Common myeloid progenitor, CD34-positive (primary cell): Measurements from ENCODE around the gene UPP2.

ENCODE experiments used
- CTCF ChIA-PET: fragments of 350-600 bp; sonication (Branson Sonifier 250); formaldehyde crosslinking; loops from one replicate; lab custom pipeline; 2021; ENCODE audit warnings: antibody characterized with exemption; lab: Charles Lee
- POLR2A ChIA-PET: fragments of 350-600 bp; sonication (Branson Sonifier 250); formaldehyde crosslinking; loops from one replicate; lab custom pipeline; 2021; ENCODE audit warnings: antibody characterized with exemption; lab: Charles Lee
- DNase-seq, 3 donors: peaks; one replicate each; pipeline versions ENCODE4 v3.0.0 to v3.0.0-alpha.2; 2013
- H3K27ac ChIP-seq, 2 experiments: 1 replicate in 1 of 2; 2 replicates in 1 of 2; pipeline ENCODE4 v1.7.0; 2013; ENCODE audit warnings: inconsistent platforms in 2 of 2, low read length in 2 of 2, mild to moderate bottlenecking in 2 of 2, low read depth in 1 of 2, moderate library complexity in 1 of 2; ENCODE audit not compliant: severe bottlenecking in 2 of 2, insufficient read depth in 1 of 2, poor library complexity in 1 of 2
- H3K27me3 ChIP-seq, 5 experiments: replicated peaks in 2 of 5; 1 replicate in 3 of 5; 2 replicates in 2 of 5; pipeline versions ENCODE4 v1.6.1 to v1.7.0; 2013; ENCODE audit warnings: low read length in 4 of 5, mild to moderate bottlenecking in 2 of 5, moderate library complexity in 2 of 5, inconsistent platforms in 1 of 5; ENCODE audit not compliant: insufficient read depth in 5 of 5, control insufficient read depth in 4 of 5
- H3K36me3 ChIP-seq, 4 experiments: 1 replicate in 2 of 4; 2 replicates in 2 of 4; pipeline versions ENCODE4 v1.6.1 to v1.7.0; 2013; ENCODE audit warnings: low read length in 3 of 4, control low read depth in 1 of 4, mild to moderate bottlenecking in 1 of 4; ENCODE audit not compliant: control insufficient read depth in 4 of 4, insufficient read depth in 4 of 4
- H3K4me1 ChIP-seq, 4 experiments: 1 replicate in 3 of 4; 2 replicates in 1 of 4; pipeline versions ENCODE4 v1.6.1 to v1.7.1; 2013; ENCODE audit warnings: low read length in 3 of 4, mild to moderate bottlenecking in 3 of 4, control low read depth in 1 of 4, inconsistent platforms in 1 of 4, moderate library complexity in 1 of 4; ENCODE audit not compliant: control insufficient read depth in 4 of 4, insufficient read depth in 4 of 4; ENCODE audit errors: control extremely low read depth in 1 of 4
- H3K4me3 ChIP-seq, 7 experiments: 1 replicate in 4 of 7; 2 replicates in 3 of 7; pipeline versions ENCODE4 v1.5.1 to v1.7.0; 2013; ENCODE audit warnings: mild to moderate bottlenecking in 7 of 7, low read length in 6 of 7, moderate library complexity in 6 of 7, inconsistent platforms in 2 of 7, low read depth in 2 of 7, control low read depth in 1 of 7; ENCODE audit not compliant: insufficient read depth in 4 of 7, control insufficient read depth in 1 of 7; ENCODE audit errors: extremely low read depth in 1 of 7
- H3K9me3 ChIP-seq, 5 experiments: 1 replicate in 4 of 5; 2 replicates in 1 of 5; pipeline versions ENCODE4 v1.6.1 to v1.7.1; 2013; ENCODE audit warnings: low read length in 4 of 5, mild to moderate bottlenecking in 2 of 5, inconsistent platforms in 1 of 5, low read depth in 1 of 5, moderate library complexity in 1 of 5; ENCODE audit not compliant: control insufficient read depth in 4 of 5, insufficient read depth in 2 of 5; ENCODE audit errors: control extremely low read depth in 1 of 5
- WGBS: methylation state at CpG from one replicate; pipeline ENCODE4 v1.1.5; 2013; ENCODE audit not compliant: insufficient coverage; 5-methylcytosine and 5-hydroxymethylcytosine counted together

The UPP2 gene

DNA sequence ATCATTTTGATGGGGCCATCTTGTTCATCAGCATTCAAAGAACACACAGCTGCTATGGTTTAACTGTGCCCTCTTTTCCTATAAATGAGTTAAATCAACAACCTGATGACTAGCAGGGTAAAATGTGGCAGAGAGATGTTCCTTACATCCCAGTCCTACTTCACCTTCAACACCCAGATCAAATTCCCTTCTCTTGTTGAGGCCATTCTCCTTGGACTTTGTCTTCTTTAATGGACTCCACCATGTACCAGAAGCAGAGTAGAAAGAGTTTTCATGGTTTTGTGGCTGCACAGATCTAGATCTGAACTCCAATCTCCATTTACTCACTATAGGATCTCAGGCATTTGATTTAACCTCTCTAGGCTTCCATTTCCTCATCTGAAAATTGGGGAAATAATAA is 6.4 kb upstream of the UPP2 start:
- Histone ChIP-seq H3K36me3 (no peaks in the 10 kb centered on the region), H3K4me1 (no peaks in the 10 kb centered on the region), H3K9me3 (no peaks in the 10 kb centered on the region), H3K4me3 (no peak overlapping the region), H3K27ac (no peak overlapping the region), H3K27me3 (no peaks in the 10 kb centered on the region)
- CTCF ChIA-PET, result interaction anchor here (1.7 kb wide), 1 partner anchor 10 kb away, joined by 3 read pairs; no protein-coding TSS in a partner anchor
- POLR2A ChIA-PET, result no interaction called here
- DNase-seq, result no peak

DNA sequence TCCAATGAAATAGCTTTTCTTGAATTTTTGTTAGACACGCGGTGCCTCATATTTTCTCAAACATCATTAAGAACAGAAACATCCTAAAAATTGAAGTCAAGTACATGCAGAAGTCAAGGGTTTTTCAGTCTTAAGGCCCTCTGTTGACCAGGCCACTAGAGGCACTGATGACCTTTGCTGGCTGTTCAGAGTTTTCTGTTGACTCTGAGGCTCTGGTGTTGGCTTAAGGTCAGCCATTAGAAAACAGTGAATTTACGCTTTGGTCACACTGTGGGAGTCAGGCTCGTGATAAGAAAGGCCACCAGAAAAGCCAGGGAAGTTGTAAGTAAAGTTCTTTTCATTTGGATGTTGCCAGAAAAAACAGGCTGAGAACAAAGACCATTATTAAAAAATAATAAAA is 5.8 kb upstream of the UPP2 start:
- H3K27me3 ChIP-seq, result no peaks in the 10 kb centered on the region
- no peak for DNase-seq
- H3K4me3 ChIP-seq, result no peak overlapping the region
- H3K9me3 ChIP-seq, result no peaks in the 10 kb centered on the region
- H3K4me1 ChIP-seq, result no peaks in the 10 kb centered on the region
- 100% methylated on average over 2 of the region's 4 CpGs for WGBS
- no peaks in the 10 kb centered on the region for H3K36me3 ChIP-seq
- H3K27ac ChIP-seq, result no peak overlapping the region
- ChIA-PET CTCF (no interaction called here), POLR2A (no interaction called here)

DNA sequence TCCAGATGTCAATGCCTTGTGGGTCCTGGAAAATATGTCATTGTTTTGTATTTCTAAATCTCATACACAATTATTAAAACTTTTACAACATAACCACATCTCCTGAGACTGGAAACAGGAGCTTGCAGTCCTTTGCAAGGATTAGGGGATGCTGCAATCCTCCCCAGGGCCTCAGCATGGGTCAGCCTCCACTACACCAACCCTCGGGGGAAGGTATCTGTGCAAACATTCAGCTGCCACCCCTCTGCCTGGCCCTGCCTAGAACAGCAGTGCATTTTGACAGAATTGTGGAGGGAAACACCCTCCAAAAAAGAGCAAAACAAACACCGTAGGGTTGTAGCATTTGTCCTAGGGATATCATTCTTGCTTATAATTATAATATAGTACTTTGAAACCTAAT is 4.2 kb upstream of the UPP2 start:
- H3K27me3 ChIP-seq, result no peaks in the 10 kb centered on the region
- H3K4me1 ChIP-seq, result no peaks in the 10 kb centered on the region
- no peaks in the 10 kb centered on the region for H3K36me3 ChIP-seq
- POLR2A ChIA-PET, result no interaction called here
- H3K27ac ChIP-seq, result no peak overlapping the region
- DNase-seq, result no peak
- 100% methylated on average over 1 of the region's 2 CpGs for WGBS
- H3K4me3 ChIP-seq, result no peak overlapping the region
- no peaks in the 10 kb centered on the region for H3K9me3 ChIP-seq
- CTCF ChIA-PET, result no interaction called here

DNA sequence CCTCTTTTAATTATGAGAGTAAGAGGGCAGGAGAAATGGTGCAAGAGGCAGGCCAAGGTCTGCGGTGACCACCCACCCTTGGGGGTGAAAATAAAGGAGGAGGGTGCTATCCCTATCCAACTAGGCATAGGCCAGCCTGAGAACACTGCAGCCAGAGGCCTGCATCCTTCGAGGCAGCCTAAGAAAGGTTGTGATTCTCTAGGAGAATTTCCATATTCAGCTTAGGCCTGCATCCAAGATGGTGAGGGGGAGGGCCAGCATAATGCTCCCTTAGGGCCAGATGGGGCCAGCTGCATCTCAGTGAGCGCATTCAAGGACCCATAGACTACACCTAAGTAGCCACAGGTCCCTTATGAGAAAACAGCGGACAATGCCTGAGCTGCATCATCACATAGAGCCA is 3.5 kb upstream of the UPP2 start:
- no peak for DNase-seq
- no peak overlapping the region for H3K4me3 ChIP-seq
- no peaks in the 10 kb centered on the region for H3K36me3 ChIP-seq
- no peaks in the 10 kb centered on the region for H3K9me3 ChIP-seq
- POLR2A ChIA-PET, result no interaction called here
- WGBS, result 100% methylated on average over 4 of the region's 4 CpGs
- CTCF ChIA-PET, result no interaction called here
- H3K27ac ChIP-seq, result no peak overlapping the region
- no peaks in the 10 kb centered on the region for H3K4me1 ChIP-seq
- no peaks in the 10 kb centered on the region for H3K27me3 ChIP-seq

DNA sequence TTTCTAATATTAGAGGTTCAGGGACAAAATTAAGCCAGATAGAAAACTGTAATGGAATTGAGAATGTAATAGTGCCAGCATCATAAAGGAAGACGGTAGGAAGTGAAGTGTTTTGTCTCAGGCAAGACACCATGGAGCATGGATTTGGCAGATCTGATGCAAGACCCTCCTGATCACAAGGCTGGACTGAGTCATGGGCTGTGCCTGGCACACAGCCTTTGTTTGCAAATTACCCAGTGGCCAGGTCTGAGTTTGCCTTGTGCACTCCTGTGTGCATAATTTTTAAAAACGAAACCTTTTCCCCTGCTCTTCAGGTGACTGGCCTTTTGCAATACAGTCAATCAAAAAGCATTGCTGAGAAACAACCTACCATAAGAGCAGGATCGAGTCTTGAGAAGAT is 2.0 kb upstream of the UPP2 start:
- Histone ChIP-seq H3K4me1 (no peaks in the 10 kb centered on the region), H3K27ac (no peak overlapping the region), H3K4me3 (no peak overlapping the region), H3K36me3 (no peaks in the 10 kb centered on the region), H3K9me3 (no peaks in the 10 kb centered on the region), H3K27me3 (no peaks in the 10 kb centered on the region)
- CTCF ChIA-PET, result no interaction called here
- WGBS, result 100% methylated on average over 1 of the region's 3 CpGs
- DNase-seq, result no peak
- POLR2A ChIA-PET, result no interaction called here

DNA sequence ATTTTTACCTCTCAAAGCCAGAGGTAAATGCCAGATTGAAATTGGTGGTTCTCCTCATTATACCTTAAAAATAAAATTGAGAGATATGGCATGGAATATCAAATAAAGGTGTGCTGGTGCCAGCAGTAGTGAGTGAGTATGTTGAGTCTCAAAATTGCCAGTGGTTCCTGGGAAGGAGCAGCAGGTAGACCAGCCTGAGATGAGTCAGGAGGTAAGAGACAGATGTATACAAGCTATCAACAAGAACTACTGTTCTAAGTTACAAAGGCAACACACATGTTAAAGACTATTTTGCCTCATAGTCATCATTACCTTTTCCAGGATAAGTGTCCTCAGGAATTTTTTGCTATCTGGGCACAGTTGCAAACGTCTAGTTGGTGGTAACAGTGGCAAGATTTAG is 1.3 kb upstream of the UPP2 start:
- no peak for DNase-seq
- 83% methylated on average over 1 of the region's 1 CpG for WGBS
- Histone ChIP-seq H3K9me3 (no peaks in the 10 kb centered on the region), H3K4me3 (no peak overlapping the region), H3K4me1 (no peaks in the 10 kb centered on the region), H3K36me3 (no peaks in the 10 kb centered on the region), H3K27me3 (no peaks in the 10 kb centered on the region), H3K27ac (no peak overlapping the region)
- POLR2A ChIA-PET, result no interaction called here
- CTCF ChIA-PET, result no interaction called here

DNA sequence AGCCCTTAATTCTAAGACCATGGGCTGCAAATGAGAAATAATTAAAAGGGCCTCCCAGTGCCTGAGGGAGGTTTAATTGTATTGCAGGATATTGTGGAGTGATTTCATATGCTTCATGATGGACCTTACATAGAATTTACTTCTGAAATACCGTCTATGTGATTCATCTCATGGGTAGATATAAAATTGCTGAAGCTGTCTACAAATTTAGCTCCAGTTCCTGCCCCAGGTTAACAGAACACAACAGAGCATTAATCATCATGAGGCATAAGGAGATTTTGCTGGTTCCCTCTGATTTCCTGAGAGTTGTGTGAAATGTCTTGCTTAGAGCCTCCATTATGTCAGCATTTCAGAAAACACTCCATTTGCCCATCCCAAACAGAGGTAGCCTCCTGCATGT is 770 bp downstream of the UPP2 start:
- H3K27ac ChIP-seq, result no peak overlapping the region
- no peaks in the 10 kb centered on the region for H3K27me3 ChIP-seq
- WGBS, result no CpG with 5 or more reads among the region's 1 CpG
- H3K36me3 ChIP-seq, result no peaks in the 10 kb centered on the region
- no peaks in the 10 kb centered on the region for H3K4me1 ChIP-seq
- POLR2A ChIA-PET, result no interaction called here
- CTCF ChIA-PET, result no interaction called here
- no peaks in the 10 kb centered on the region for H3K9me3 ChIP-seq
- H3K4me3 ChIP-seq, result no peak overlapping the region
- no peak for DNase-seq
